ENCODE measurements around the gene BCS1L.

The BCS1L gene

DNA sequence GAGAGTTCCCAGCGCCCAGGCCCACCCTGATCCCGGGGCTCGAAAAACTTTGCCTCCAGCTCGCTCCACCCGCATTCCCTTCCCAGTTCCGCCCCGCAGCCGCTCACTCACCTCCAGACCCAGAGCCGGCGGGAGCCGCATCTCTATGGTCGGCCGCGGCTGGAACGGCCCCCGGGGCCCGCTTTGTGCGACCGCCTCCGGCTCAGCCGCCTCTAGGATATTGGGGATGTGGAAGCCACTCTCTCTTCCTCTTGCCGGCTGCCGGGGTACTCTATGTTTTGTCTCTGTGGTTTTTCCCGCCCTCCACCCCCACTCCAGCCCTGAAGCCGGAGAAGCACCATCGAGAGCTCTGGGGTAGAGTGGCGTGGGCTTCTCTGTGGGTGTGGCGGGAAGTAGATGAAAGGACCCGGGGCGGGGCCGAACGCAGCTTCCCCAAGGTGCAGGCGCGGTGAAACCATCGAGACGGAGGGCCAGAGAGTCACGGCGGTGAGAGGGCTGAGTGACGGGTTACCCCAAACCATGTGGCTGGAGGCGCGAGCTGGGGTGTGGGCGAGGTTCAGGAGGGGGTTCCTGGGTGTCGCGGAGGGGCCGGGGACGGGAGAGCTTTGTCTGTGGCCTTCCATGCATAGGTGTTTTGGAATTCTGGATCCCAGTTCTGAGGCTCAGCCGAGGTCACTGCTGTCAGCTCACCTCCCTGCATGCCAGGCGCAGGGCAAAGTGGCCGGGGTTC is at the start of gene BCS1L, which contains the start of gene ZNF142:
Gene BCS1L, plus strand, starts transcription at position 426 of the 730 bp plus-strand sequence. CDS start 1,305 bp downstream, outside the sequence.
Gene ZNF142, minus strand, starts transcription at position 366 of the 730 bp plus-strand sequence. CDS start 3,194 bp downstream, outside the sequence.
- DNase-seq: peak; percentile 98
- in situ Hi-C loops (cut with MboI; ENCODE audit: low pct_unique_long_range_greater_than_20kb, low sequenced_read_pairs): no loop called here

- in situ Hi-C loops (cut with MboI; ENCODE audit: low pct_unique_long_range_greater_than_20kb, low sequenced_read_pairs): no loop called here
- DNase-seq: no peak
These were observed 43.6 kb upstream of the BCS1L start for GRCh38 chr2:218615868-218616315.

DNA sequence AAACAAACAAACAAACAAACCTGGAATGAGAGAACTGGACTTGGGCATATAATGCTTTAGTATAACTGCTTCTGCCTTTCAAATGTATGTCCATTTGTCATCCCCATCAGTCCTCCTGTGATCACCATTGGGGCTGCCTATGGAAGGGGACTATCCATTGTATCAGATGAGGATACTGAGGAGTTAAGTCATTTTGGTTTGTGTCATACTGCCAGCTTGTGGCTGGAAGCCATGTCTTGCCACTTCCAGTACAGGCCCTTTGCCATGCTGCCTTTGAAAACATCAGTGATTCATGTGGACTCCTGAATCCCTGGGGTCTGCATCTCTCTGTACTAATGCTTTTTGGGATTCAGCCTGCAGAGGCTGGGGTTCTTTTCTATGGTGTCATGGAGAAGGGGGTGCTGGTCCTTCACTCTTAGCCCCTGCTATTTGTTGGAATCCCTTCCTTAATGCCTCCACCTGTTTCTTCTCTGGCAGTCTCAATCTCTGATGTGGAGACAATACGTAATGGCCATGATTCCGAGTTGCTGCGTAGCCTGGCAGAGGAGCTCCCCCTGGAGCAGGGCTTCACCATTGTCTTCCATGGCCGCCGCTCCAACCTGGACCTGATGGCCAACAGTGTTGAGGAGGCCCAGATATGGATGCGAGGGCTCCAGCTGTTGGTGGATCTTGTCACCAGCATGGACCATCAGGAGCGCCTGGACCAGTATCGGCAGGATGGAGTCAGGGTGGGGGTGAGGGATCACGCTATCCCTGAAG is 41.2 kb upstream of the BCS1L start:
- in situ Hi-C loops (cut with MboI; ENCODE audit: low pct_unique_long_range_greater_than_20kb, low sequenced_read_pairs): no loop called here
- DNase-seq: no peak

DNA sequence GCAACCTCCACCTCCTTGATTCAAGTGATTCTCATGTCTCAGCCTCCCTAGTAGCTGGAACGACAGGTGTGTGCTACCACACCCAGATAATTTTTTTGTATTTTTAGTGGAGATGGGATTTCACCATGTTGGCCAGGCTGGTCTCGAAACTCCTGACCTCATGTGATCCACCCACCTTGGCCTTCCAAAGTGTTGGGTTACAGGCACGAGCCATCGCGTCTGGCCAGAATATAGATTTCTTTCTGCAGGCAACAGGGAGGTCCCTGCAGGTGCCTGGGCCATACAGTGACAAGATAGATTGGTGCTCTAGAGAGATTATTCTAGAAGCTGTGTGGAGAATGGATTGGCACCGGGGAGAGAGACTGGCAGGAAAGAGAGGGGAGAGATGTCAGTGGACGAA is 38.5 kb upstream of the BCS1L start:
- DNase-seq: no peak
- in situ Hi-C loops (cut with MboI; ENCODE audit: low pct_unique_long_range_greater_than_20kb, low sequenced_read_pairs): no loop called here

DNA sequence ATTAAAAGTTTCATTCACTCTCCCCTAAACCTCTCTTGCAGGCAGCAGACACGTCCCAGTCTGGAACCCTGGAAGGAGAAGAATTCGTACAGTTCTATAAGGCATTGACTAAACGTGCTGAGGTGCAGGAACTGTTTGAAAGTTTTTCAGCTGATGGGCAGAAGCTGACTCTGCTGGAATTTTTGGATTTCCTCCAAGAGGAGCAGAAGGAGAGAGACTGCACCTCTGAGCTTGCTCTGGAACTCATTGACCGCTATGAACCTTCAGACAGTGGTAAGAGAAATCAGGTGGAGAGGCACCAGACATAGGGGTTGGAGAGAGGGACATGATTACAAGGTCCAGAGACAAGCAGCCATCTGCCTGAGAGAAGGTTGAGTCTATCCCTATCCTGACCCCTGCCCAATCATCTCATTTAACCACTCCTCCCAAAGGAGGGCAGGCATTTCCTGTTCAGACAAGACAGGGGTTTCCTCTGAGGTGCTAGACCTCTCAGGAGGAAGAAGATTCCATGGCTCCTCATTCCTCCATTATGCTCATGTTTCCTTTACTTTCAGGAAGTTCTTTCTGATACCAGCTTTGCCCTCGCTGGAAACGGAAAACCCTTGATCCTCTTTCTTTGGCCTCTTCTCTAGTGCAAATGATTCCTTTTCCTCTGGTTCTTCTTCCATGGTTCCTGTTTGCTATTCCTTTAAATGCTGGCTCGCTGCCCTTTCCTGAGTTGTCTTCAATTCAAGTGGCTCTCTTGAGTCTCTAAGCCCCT is 36.7 kb upstream of the BCS1L start:
- DNase-seq: peak; percentile 27
- in situ Hi-C loops (cut with MboI; ENCODE audit: low pct_unique_long_range_greater_than_20kb, low sequenced_read_pairs): no loop called here

DNA sequence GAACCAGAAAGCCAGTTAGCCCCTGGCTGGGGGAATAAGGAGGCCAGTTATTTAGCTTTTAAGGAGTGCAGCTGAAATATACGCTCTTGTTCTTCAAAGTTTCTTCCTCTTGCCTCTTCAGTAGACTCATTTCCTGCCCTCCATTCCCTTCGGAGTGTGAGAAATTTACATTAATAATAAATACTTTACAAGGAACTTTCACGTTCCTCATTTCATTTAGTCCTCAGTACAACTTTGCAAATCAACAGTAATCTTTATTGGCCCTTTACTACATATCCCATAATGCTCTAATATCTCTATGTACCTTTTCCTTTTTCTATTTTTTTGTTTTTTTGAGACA is 36.1 kb upstream of the BCS1L start:
- in situ Hi-C loops (cut with MboI; ENCODE audit: low pct_unique_long_range_greater_than_20kb, low sequenced_read_pairs): no loop called here
- DNase-seq: no peak

- in situ Hi-C loops (cut with MboI; ENCODE audit: low pct_unique_long_range_greater_than_20kb, low sequenced_read_pairs): no loop called here
- DNase-seq: no peak
These were observed 33.1 kb upstream of the BCS1L start for GRCh38 chr2:218626369-218626768.

DNA sequence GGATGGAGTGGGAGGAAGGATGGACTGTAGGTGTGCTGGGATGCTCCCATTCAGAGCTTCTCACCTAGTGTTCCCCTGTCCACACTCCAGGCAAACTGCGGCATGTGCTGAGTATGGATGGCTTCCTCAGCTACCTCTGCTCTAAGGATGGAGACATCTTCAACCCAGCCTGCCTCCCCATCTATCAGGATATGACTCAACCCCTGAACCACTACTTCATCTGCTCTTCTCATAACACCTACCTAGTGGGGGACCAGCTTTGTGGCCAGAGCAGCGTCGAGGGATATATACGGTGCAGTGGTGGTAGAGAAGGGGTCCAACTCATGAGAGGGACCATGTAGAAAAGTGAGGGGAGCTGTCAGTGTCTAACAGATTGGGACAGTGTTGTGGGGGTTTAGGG is 31.5 kb upstream of the BCS1L start:
- DNase-seq: no peak
- in situ Hi-C loops (cut with MboI; ENCODE audit: low pct_unique_long_range_greater_than_20kb, low sequenced_read_pairs): no loop called here

DNA sequence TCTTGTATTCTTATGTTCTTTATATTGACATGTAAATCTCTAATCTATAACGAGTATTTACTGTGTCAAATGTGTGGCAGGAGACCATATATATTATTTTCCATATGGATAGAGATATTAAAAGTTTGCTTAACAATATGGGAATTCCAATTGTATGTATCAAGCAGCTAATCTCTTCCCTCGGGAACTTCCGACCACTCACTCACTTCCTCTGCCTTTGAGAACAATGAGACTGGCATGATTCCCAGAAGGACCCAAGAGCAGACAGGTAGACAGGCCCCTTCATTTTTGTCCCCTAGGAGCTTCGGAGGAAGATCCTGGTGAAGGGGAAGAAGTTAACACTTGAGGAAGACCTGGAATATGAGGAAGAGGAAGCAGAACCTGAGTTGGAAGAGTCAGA is 27.6 kb upstream of the BCS1L start:
- DNase-seq: no peak
- in situ Hi-C loops (cut with MboI; ENCODE audit: low pct_unique_long_range_greater_than_20kb, low sequenced_read_pairs): no loop called here

GRCh38 chr2:218635719-218636118 is 23.8 kb upstream of the BCS1L start:
- in situ Hi-C loops (cut with MboI; ENCODE audit: low pct_unique_long_range_greater_than_20kb, low sequenced_read_pairs): no loop called here

GRCh38 chr2:218638372-218638771 is 21.1 kb upstream of the BCS1L start:
- DNase-seq: no peak
- in situ Hi-C loops (cut with MboI; ENCODE audit: low pct_unique_long_range_greater_than_20kb, low sequenced_read_pairs): no loop called here

More at GRCh38 chr2:218635719-218636118, 23.8 kb upstream of the BCS1L start:
- no peak for DNase-seq

DNA sequence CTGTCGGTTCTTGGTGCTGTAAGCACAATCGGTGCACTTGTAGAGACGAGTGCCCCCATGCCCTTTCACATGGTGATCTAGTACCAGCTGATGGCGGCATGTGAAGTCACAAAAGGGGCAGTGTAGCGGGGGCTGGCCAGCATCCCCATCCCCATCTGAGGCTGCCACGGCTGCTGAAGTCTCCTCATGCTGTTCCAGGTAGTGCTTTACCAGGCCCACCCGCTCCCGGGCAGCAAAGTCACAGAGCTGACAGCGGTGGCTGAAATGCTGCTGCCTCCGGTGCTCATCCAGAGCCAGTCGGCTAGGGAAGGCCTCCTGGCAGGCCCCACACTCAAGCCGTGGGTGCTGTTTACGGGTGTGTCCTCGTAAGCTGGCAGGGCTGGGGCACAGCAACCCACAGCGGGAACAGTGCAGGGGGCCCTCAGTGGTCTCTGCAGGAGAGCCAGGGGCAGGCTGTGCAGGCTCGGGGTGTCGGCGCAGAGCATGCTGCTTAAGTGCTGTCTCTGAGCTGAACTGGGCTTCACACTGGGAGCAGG is 17.3 kb upstream of the BCS1L start:
- no peak for DNase-seq
- in situ Hi-C loops (cut with MboI; ENCODE audit: low pct_unique_long_range_greater_than_20kb, low sequenced_read_pairs): no loop called here

- no peak for DNase-seq
- in situ Hi-C loops (cut with MboI; ENCODE audit: low pct_unique_long_range_greater_than_20kb, low sequenced_read_pairs): no loop called here
These were observed 16.7 kb upstream of the BCS1L start for GRCh38 chr2:218642786-218643185.

DNA sequence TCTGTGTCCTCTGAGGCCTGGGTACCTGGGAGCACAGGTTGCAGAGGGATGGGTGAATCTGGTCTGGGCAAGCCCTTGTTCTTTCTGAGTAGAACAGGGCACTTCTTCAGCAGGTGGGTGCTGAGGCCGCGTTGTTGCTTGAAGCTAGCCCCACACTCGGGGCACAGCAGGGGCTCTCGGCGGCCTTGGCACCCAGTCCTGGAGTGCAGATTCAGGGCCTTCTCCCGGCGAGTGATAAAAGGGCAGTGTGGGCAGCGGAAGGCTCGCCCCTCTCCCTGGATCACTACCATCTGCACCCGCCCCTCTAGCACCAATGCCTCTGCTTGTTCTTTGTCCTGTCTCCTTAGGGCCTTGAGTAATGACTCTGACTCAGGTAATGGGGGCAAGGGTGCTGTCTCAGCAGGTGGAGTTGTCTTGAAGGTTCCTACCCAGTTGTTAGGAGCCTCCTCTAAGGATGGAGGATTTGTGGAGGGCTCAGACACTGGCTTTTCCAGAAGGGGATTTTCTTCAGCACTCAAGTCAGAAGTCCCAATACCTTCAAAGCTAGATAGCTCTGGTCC is 15.7 kb upstream of the BCS1L start:
- in situ Hi-C loops (cut with MboI; ENCODE audit: low pct_unique_long_range_greater_than_20kb, low sequenced_read_pairs): no loop called here
- DNase-seq: no peak

GRCh38 chr2:218644721-218645120 is 14.8 kb upstream of the BCS1L start:
- DNase-seq: no peak
- in situ Hi-C loops (cut with MboI; ENCODE audit: low pct_unique_long_range_greater_than_20kb, low sequenced_read_pairs): no loop called here

- no peak for DNase-seq
- in situ Hi-C loops (cut with MboI; ENCODE audit: low pct_unique_long_range_greater_than_20kb, low sequenced_read_pairs): no loop called here
These were observed 14.4 kb upstream of the BCS1L start for GRCh38 chr2:218645126-218645525.

- in situ Hi-C loops (cut with MboI; ENCODE audit: low pct_unique_long_range_greater_than_20kb, low sequenced_read_pairs): no loop called here
- DNase-seq: peak; percentile 73
These were observed 11.2 kb upstream of the BCS1L start for GRCh38 chr2:218648088-218648786.

GRCh38 chr2:218648787-218649100 is 10.7 kb upstream of the BCS1L start:
- in situ Hi-C loops (cut with MboI; ENCODE audit: low pct_unique_long_range_greater_than_20kb, low sequenced_read_pairs): no loop called here
- no peak for DNase-seq

DNA sequence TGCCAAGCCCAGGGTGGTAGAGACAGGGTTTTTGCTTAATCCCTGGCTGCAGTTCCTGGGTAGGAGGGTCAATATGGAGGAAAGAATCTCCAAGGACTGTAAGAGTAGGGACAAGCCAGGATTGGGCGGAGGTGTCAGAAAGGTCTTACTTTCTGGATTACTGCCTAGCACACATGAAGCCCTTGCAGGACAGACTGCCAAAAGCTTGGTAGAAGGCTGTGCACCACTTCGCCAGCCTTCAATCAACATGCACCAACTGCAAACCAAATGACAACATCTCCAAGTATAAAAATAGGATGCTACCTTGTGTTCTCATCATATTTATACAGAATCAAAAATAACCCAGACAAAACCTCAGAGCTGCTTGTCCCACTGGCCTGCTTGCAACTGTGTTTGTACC is 3.7 kb upstream of the BCS1L start:
- in situ Hi-C loops (cut with MboI; ENCODE audit: low pct_unique_long_range_greater_than_20kb, low sequenced_read_pairs): no loop called here
- DNase-seq: no peak
